Activated CD4-positive, alpha-beta T cell treated with anti-CD3 and anti-CD28 coated beads for 36 hours (primary cell): ENCODE data around the gene SPATA19. TPM values are rescaled to one million over a fixed set of nuclear protein-coding genes. Genes with fewer than 3 reads are reported as not detected.

ENCODE experiments used
- ATAC-seq: fragments of 200-7000 bp; cut with Tn5 transposase; one replicate; pipeline ENCODE4 v1.10.0; 2021; ENCODE audit warnings: mild to moderate bottlenecking, moderate library complexity
- CTCF ChIA-PET: fragments of 350-600 bp; sonication (Branson Sonifier 250); formaldehyde crosslinking; loops from one replicate; lab custom pipeline; 2021; ENCODE audit warnings: antibody characterized with exemption; lab: Charles Lee
- POLR2A ChIA-PET: fragments of 350-600 bp; sonication (Branson Sonifier 250); formaldehyde crosslinking; loops from one replicate; lab custom pipeline; 2021; ENCODE audit warnings: antibody characterized with exemption, inconsistent platforms; lab: Charles Lee
- DNase-seq: peaks from one replicate; pipeline ENCODE4 v3.0.0-alpha.2; 2020
- H3K27ac Mint-ChIP-seq: one replicate; pipeline ENCODE4 v1.8.0; 2021; ENCODE audit warnings: mixed read lengths
- H3K27me3 Mint-ChIP-seq: one replicate; pipeline ENCODE4 v1.8.0; 2021; ENCODE audit warnings: mixed read lengths
- H3K36me3 Mint-ChIP-seq: one replicate; pipeline ENCODE4 v1.8.0; 2021; ENCODE audit warnings: low read depth, mixed read lengths
- H3K4me1 Mint-ChIP-seq: one replicate; pipeline ENCODE4 v1.8.0; 2021; ENCODE audit warnings: mixed read lengths
- H3K4me3 Mint-ChIP-seq: one replicate; pipeline ENCODE4 v1.8.0; 2021; ENCODE audit warnings: mild to moderate bottlenecking, moderate library complexity, mixed read lengths
- H3K9me3 Mint-ChIP-seq: one replicate; pipeline ENCODE4 v1.8.0; 2021; ENCODE audit warnings: low read depth, mixed read lengths
- intact Hi-C, 2 experiments: fragments of 100-400 bp; cut with DNase I in 1 of 2; cut with micrococcal nuclease in 1 of 2; formaldehyde crosslinking; loops; one replicate each; pipeline versions ENCODE4 v1.14.2 to v1.15.1; 2022 to 2024; cut with DNase I, micrococcal nuclease
- total RNA-seq, 2 experiments: library from RNA; stranded (reverse); gene quantifications; one replicate each; pipeline ENCODE4 v1.2.3, GENCODE V29; 2021

Gene SPATA19, protein sequence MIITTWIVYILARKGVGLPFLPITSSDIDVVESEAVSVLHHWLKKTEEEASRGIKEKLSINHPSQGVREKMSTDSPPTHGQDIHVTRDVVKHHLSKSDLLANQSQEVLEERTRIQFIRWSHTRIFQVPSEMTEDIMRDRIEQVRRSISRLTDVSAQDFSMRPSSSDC
- total RNA-seq: not detected

DNA sequence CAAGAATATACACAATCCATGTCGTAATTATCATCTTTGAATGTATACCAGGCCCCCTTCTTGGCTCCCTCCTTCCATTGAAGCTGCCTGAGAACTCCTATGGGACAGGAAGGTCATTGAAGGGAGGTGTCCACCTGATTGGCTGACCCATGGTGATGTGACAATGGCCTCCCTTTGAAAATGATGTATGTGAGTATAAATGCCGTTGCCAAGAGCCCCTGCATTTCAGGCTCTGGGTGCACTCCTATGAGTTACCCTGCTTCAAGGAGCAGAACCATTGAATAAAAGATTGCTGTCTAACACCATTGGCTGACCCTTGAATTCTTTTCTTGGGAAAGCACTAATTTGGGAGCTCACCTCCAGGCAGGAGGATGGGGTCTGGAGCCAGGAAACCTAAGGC, at the start of gene SPATA19:
Gene SPATA19, minus strand, starts transcription at position 101 of the 400 bp plus-strand sequence. Its CDS starts 67 bp downstream, at position 34.
- ATAC-seq (no peak), DNase-seq (no peak)
- ChIA-PET CTCF (no interaction called here), POLR2A (no interaction called here)
- Mint-ChIP-seq H3K27ac (no peak within 1 kb of the TSS), H3K4me3 (no peak within 1 kb of the TSS), H3K36me3 (no peaks in the 10 kb centered on the region), H3K27me3 (peaks cover 33% of the 10 kb centered on the region), H3K9me3 (peaks cover 5% of the 10 kb centered on the region), H3K4me1 (peaks cover 2% of the 10 kb centered on the region)
- intact Hi-C loops: no loop called here

DNA sequence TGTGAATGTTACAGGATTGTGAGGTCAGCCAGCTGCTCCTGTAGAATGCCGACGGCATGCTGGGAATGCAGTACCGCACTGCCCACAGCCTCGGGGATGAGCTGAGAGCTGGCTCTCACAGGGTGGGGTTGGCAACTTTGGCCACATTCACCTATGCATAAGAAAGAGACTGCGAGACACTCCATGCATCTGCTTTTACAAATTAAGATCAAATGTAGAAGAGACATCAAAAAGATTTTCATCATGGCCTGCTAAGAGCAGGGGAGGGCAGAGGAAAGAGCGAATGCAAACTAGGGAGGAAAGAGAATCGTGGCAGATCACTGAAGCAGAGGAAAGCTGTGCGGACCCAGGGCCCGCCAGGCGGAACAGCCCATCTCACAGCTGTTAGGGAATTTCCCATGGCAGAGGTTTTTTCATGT, 49.8 kb upstream of the SPATA19 start:
- no peaks in the 10 kb centered on the region for H3K9me3 Mint-ChIP-seq
- DNase-seq (no peak), ATAC-seq (no peak)
- ChIA-PET CTCF (no interaction called here), POLR2A (no interaction called here)
- H3K27ac Mint-ChIP-seq: no peak overlapping the region
- no peak overlapping the region for H3K4me3 Mint-ChIP-seq
- H3K36me3 Mint-ChIP-seq: peaks cover 14% of the 10 kb centered on the region
- H3K4me1 Mint-ChIP-seq: peaks cover 2% of the 10 kb centered on the region
- intact Hi-C loops: no loop called here
- H3K27me3 Mint-ChIP-seq: peaks cover 7% of the 10 kb centered on the region

DNA sequence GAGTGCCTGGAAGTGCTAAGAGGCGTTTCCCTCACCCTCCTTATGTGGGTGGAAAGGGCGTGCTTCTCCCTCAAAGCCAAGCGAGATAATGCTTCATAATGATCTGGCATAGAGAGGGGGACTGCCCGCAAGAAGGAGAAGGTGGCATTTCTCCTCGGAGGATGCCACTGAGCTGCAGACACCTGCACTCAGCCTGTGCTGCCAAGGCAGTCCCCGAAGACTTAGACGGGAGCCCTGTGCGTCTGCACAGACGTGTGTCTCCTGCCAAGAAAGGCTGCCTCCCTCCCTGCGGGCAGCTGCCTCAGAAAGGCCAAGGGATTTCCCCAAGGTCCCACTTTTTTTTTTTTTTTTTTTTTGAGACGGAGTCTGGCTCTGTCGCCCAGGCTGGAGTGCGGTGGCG, 48.1 kb upstream of the SPATA19 start:
- Mint-ChIP-seq H3K4me3 (no peak overlapping the region), H3K27me3 (peaks cover 10% of the 10 kb centered on the region), H3K27ac (no peak overlapping the region), H3K4me1 (no peaks in the 10 kb centered on the region), H3K36me3 (peaks cover 6% of the 10 kb centered on the region), H3K9me3 (no peaks in the 10 kb centered on the region)
- intact Hi-C loops: no loop called here
- ChIA-PET CTCF (interaction anchor here (0.7 to 1.2 kb wide), 2 partner anchors 34 to 41 kb away, joined by 3 read pairs; no protein-coding TSS in a partner anchor), POLR2A (no interaction called here)
- no peak for ATAC-seq
- no peak for DNase-seq

DNA sequence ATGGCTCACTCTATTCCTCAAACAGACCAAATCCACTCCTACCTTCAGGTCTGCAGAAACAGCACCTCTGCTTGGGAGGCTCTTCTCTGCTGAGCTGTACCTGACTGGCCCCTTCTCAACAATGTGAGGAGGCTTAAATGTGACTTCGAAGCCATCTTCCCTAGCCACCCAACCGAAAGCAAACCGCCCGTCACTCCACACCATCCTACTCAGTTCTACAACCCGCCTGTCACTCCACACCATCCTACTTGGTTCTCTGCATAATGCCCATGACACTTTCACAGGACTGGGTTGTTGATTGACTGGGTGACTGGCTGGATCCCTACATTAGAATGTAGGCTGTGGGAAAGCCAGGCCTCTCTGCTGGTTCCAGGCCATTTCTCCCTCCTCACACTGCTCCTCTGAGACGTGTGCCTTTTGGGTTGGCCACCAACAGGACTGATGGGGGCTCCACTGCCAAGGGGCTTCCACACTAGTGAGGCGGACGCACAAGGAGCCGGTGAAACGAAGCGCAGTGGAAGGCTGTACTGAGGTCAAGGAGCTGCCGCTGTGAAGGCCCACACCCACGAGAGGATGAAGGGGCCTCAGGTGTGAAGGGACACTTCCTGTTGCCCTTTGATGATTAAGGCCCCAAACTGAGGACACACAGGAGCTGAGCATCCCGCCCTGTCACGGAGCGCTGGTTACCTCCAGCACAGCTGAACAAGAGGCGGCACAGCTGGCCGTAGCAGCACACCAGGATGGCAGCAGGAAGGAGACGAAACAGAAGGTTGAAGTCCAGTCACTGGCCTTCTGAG, 47.5 kb upstream of the SPATA19 start:
- Mint-ChIP-seq H3K4me3 (no peak overlapping the region), H3K36me3 (peaks cover 4% of the 10 kb centered on the region), H3K4me1 (no peaks in the 10 kb centered on the region), H3K27me3 (peaks cover 11% of the 10 kb centered on the region), H3K27ac (no peak overlapping the region), H3K9me3 (no peaks in the 10 kb centered on the region)
- CTCF ChIA-PET: interaction anchor here (0.7 kb wide), 1 partner anchor 34 kb away, joined by 3 read pairs; no protein-coding TSS in a partner anchor
- intact Hi-C loops: no loop called here
- ATAC-seq (no peak), DNase-seq (no peak)
- POLR2A ChIA-PET: no interaction called here

DNA sequence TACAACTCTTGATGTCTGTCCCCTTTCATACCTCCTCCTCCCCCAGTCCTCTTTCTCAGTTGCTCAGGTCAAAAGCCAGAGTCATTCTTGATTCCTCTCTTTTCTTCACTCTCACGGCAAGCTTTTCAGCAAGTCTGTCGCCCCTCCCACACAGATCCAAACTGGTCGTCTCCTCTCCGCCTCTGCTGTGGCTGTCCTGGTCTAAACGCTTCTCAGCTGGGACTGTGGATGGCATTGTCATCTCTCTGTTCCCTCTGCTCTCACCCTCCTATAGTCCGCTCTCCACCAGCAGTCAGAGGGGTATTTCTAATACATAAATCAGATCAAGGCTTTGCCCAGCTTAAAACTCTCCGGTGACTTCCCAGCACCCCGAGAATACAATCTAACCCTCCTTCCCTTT, 46.8 kb upstream of the SPATA19 start:
- no peak overlapping the region for H3K27ac Mint-ChIP-seq
- POLR2A ChIA-PET: no interaction called here
- peaks cover 3% of the 10 kb centered on the region for H3K36me3 Mint-ChIP-seq
- intact Hi-C loops: no loop called here
- DNase-seq: no peak
- no peak overlapping the region for H3K4me3 Mint-ChIP-seq
- CTCF ChIA-PET: interaction anchor here (1.2 kb wide), 1 partner anchor 158 kb away, joined by 3 read pairs; no protein-coding TSS in a partner anchor
- peaks cover 15% of the 10 kb centered on the region for H3K27me3 Mint-ChIP-seq
- no peaks in the 10 kb centered on the region for H3K4me1 Mint-ChIP-seq
- no peaks in the 10 kb centered on the region for H3K9me3 Mint-ChIP-seq
- no peak for ATAC-seq

DNA sequence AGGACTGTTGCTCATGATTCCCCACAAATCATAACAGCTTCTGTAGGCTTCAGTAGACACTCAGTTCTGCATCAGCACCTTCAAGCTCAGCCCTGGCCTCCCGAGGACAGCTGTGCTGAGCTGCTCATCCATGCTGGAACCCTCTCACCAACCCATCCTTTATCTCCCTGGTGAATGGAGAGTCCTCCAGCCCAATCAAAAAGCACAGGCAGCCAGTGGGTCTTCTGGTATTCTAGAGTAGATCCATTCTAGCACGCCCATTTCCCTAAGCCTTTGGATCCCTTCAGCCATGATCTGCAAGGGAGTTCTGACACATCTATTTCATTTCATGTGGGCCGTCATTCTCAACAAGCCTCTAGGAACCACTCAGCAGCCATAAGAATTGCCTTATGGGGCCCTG, 44.6 kb upstream of the SPATA19 start:
- no peak overlapping the region for H3K4me3 Mint-ChIP-seq
- H3K36me3 Mint-ChIP-seq: no peaks in the 10 kb centered on the region
- CTCF ChIA-PET: interaction anchor here (0.7 to 0.8 kb wide), 2 partner anchors 195 to 972 kb away, joined by 3 to 4 read pairs; no protein-coding TSS in a partner anchor

DNA sequence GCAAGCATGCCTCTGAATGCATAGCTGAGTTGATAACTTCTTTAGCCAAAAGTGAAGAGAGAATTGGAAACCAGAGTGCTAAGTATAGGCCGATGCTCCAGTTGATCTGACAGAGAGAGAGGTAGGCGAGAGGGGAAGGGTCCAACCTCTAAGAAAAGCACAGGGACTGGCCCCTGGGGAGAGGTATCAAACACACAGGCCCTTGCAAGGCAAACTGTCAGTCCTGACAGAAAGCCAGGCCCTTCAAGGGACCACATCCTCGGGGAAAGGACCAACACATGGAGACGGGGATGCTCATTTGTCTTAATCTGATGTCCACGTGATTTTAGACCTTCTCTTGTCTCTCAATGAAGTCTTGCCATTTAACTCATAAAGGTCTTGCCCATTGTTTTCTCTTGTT, 43.9 kb upstream of the SPATA19 start:
- ChIA-PET CTCF (no interaction called here), POLR2A (no interaction called here)
- intact Hi-C loops: no loop called here
- DNase-seq: no peak
- H3K4me1 Mint-ChIP-seq: no peaks in the 10 kb centered on the region
- H3K9me3 Mint-ChIP-seq: no peaks in the 10 kb centered on the region
- no peak overlapping the region for H3K27ac Mint-ChIP-seq
- no peak overlapping the region for H3K4me3 Mint-ChIP-seq
- H3K27me3 Mint-ChIP-seq: peaks cover 26% of the 10 kb centered on the region
- no peaks in the 10 kb centered on the region for H3K36me3 Mint-ChIP-seq
- ATAC-seq: no peak

More for the DNA sequence above, 44.6 kb upstream of the SPATA19 start:
- Mint-ChIP-seq H3K4me1 (no peaks in the 10 kb centered on the region), H3K9me3 (no peaks in the 10 kb centered on the region), H3K27me3 (peaks cover 22% of the 10 kb centered on the region), H3K27ac (no peak overlapping the region)
- POLR2A ChIA-PET: no interaction called here
- intact Hi-C loops: no loop called here
- DNase-seq (no peak), ATAC-seq (no peak)

DNA sequence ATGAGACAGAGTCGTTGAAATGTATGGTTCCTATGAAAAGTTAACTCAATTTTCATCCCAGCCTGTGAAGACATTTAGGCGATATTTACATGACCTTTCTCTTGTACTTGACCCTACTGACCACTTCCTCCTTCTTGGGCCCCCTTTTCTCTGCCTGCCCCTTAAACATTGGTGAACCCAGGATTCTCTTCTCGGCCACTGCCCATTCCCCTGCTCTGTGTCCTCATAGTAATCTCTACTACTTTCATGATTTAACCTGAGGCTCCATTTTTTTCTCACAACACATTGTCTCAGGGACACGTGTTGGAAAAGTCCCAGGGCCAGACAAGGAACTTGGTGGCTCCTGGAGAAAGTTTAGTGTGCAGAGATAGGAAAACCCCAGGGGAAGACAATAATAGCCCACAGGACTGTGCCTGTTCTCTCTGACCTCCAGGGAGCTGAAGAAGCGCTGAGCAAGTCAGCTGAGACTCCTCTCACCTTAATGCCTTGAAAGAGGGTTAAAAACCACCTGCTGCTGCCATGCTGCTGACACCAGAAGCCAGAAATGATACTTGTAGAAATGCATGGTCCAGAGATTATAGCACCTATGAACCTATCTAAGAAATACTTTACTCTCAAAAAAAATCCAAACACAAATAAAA, 42.5 kb upstream of the SPATA19 start:
- Mint-ChIP-seq H3K4me1 (no peaks in the 10 kb centered on the region), H3K9me3 (peaks cover 5% of the 10 kb centered on the region), H3K4me3 (no peak overlapping the region), H3K27me3 (peaks cover 31% of the 10 kb centered on the region), H3K36me3 (no peaks in the 10 kb centered on the region), H3K27ac (no peak overlapping the region)
- CTCF ChIA-PET: no interaction called here
- DNase-seq: no peak
- ATAC-seq: no peak
- intact Hi-C loops: no loop called here
- POLR2A ChIA-PET: no interaction called here

DNA sequence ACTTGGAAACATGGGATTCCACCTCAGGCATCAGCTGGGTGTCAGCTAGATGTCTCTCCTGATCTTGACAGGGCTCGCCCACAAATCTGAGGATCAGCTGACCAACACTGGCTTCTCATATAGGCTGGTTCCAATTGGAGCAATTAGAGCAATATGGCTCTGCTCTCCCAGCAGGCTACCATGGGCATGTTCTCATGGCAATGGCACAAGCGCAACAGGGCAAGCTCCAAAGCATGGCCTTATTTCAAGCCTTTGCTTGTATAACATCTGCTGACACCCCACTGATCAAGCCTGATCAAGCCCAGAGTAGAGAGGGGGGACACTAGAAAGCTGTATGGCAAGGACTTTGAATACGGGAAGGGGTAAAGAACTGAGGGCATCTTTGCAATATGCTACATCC, 40.7 kb upstream of the SPATA19 start:
- Mint-ChIP-seq H3K27ac (no peak overlapping the region), H3K36me3 (no peaks in the 10 kb centered on the region), H3K27me3 (peaks cover 29% of the 10 kb centered on the region), H3K9me3 (peaks cover 5% of the 10 kb centered on the region), H3K4me1 (no peaks in the 10 kb centered on the region), H3K4me3 (no peak overlapping the region)
- POLR2A ChIA-PET: no interaction called here
- intact Hi-C loops: no loop called here
- CTCF ChIA-PET: no interaction called here
- no peak for DNase-seq
- no peak for ATAC-seq

DNA sequence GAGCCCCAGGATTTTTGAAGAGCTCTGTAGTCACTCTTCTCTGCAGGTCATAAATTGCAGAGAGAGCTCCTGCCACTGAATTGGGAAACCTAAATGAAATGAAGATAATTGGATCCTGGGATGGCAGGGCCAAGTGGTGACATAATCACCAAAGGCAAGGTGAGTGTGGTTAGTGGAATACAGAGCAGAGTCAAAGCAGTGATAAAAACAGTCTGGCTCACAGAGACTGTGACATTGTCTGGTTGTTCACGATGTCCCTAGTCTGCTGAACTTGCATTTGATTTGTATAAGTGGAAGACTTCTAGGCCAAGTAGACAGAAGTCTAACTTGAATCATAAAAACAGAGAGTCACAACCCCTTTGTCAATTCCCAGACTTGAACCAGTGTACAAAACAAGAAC, 26.8 kb upstream of the SPATA19 start:
- intact Hi-C loops: no loop called here
- DNase-seq (no peak), ATAC-seq (no peak)
- Mint-ChIP-seq H3K4me3 (no peak overlapping the region), H3K9me3 (peaks cover 1% of the 10 kb centered on the region), H3K4me1 (no peaks in the 10 kb centered on the region), H3K36me3 (no peaks in the 10 kb centered on the region), H3K27ac (no peak overlapping the region), H3K27me3 (peaks cover 7% of the 10 kb centered on the region)
- ChIA-PET CTCF (no interaction called here), POLR2A (no interaction called here)

DNA sequence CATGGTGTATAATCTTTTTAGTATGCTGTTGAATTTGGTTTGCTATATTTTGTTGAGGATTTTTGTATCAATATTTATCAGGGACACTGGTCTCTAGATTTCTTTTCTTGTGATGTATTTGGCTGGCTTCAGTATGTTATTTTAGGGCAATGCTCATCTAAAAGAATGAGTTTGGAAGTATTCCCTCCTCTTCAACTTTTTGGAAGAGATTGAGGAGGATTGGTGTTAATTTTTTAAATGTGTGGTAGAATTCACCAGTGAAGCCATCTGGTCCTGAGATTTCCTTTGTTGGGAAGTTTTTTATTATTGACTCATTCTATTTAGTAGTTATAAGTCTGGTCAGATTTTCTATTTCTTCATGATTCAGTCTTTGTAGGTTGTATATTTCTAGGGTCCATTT, 22.1 kb upstream of the SPATA19 start:
- DNase-seq (no peak), ATAC-seq (no peak)
- H3K36me3 Mint-ChIP-seq: no peaks in the 10 kb centered on the region
- no peaks in the 10 kb centered on the region for H3K9me3 Mint-ChIP-seq
- no peak overlapping the region for H3K27ac Mint-ChIP-seq
- ChIA-PET CTCF (interaction anchor here (1.0 kb wide), 1 partner anchor 24 kb away, joined by 3 read pairs; no protein-coding TSS in a partner anchor), POLR2A (no interaction called here)
- peaks cover 14% of the 10 kb centered on the region for H3K27me3 Mint-ChIP-seq
- H3K4me1 Mint-ChIP-seq: no peaks in the 10 kb centered on the region
- H3K4me3 Mint-ChIP-seq: no peak overlapping the region
- intact Hi-C loops: no loop called here
